Stimulated activated naive B cell treated with anti-CD40 and anti-IgM and Interleukin-4, amounts not matched to agents 10 μg/mL and 1 μg/mL and 100 μg/mL, for 72 hours (primary cell): ENCODE measurements around the gene TCF23.
"Not testable (repeated sequence)": the region's sequence is repeated elsewhere in the genome, so short reads cannot be mapped to it uniquely, and the experiment has no call there.

Experiments
- ATAC-seq, 2 donors: fragments of 150-1000 bp; cut with Tn5 transposase; replicated peaks; 2 replicates each; pipeline ENCODE4 v1.10.0; 2021; ENCODE audit warnings: moderate library complexity in 1 of 2
- DNase-seq: peaks from one replicate; pipeline ENCODE4 v3.0.0; 2021
- H3K27ac Mint-ChIP-seq: one replicate; pipeline ENCODE4 v1.8.0; 2022; ENCODE audit warnings: mild to moderate bottlenecking, mixed read lengths
- H3K27me3 Mint-ChIP-seq, 2 donors: one replicate each; pipeline ENCODE4 v1.8.0; 2022; ENCODE audit warnings: mixed read lengths in 2 of 2
- H3K36me3 Mint-ChIP-seq, 2 donors: one replicate each; pipeline ENCODE4 v1.8.0; 2022; ENCODE audit warnings: mixed read lengths in 2 of 2, mild to moderate bottlenecking in 1 of 2
- H3K4me1 Mint-ChIP-seq, 2 donors: one replicate each; pipeline ENCODE4 v1.8.0; 2022; ENCODE audit warnings: mixed read lengths in 2 of 2, mild to moderate bottlenecking in 1 of 2
- H3K4me3 Mint-ChIP-seq, 2 donors: one replicate each; pipeline ENCODE4 v1.8.0; 2022; ENCODE audit warnings: mild to moderate bottlenecking in 2 of 2, mixed read lengths in 2 of 2, moderate library complexity in 1 of 2
- H3K9me3 Mint-ChIP-seq, 2 donors: one replicate each; pipeline ENCODE4 v1.8.0; 2022; ENCODE audit warnings: mixed read lengths in 2 of 2, mild to moderate bottlenecking in 1 of 2

TCF23 gene

DNA sequence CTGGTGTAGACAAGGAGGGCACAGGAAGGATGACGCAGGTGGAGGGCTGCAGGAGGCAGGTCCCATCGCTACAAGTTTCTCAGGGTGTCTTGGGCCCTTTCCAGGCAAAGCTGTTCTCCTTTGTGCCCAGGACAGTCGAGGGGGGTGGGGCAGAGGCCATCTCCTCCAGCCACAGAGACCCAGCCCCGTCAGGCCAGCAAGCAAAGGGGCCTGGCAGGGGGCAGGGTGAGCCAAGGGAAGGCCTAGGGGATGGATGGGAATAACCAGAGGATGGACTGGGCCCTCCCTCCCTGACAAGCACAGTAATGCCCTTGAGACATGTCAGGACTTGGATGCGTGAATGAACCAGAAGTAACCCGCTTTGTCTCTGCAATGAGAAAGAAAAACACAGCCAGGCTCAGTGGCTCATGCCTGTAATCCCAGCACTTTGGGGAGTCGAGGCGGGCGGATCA, 6.3 kb downstream of the TCF23 start:
- no peaks in the 10 kb centered on the region for H3K36me3 Mint-ChIP-seq

DNA sequence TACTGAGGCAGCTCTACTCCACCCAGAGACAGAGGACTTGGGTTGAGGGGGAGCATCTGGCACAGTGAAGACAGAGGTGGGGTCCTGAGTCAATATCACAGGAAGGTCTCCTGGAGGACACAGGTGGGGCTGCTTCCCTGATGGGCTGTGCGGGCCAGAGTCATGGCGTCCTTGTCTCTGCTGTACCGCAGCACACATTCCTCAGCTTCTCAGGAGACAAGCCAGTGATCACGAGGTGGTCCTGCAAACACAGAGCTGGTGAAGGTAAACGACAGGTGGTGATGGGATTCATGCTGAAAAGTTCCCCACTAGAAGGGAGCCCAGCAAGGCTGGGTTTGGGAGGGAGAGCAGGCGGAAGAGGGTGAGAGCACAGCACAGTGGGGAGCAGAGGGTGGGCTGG, 9.7 kb downstream of the TCF23 start:
- Mint-ChIP-seq H3K9me3 (no peaks in the 10 kb centered on the region), H3K27ac (no peak overlapping the region), H3K27me3 (peaks cover 4 to 9% of the 10 kb centered on the region in 2 donors), H3K4me3 (no peak overlapping the region), H3K4me1 (peaks cover under 1 to 6% of the 10 kb centered on the region in 2 donors), H3K36me3 (no peaks in the 10 kb centered on the region)
- ATAC-seq (no peak), DNase-seq (no peak)

More for the DNA sequence above, 6.3 kb downstream of the TCF23 start:
- peaks cover 4 to 14% of the 10 kb centered on the region in 2 donors for H3K27me3 Mint-ChIP-seq
- no peak for DNase-seq
- H3K27ac Mint-ChIP-seq, result no peak overlapping the region
- peaks cover 7 to 9% of the 10 kb centered on the region in 2 donors for H3K4me1 Mint-ChIP-seq
- H3K9me3 Mint-ChIP-seq, result no peaks in the 10 kb centered on the region
- H3K4me3 Mint-ChIP-seq, result no peak overlapping the region
- ATAC-seq, result no peak

DNA sequence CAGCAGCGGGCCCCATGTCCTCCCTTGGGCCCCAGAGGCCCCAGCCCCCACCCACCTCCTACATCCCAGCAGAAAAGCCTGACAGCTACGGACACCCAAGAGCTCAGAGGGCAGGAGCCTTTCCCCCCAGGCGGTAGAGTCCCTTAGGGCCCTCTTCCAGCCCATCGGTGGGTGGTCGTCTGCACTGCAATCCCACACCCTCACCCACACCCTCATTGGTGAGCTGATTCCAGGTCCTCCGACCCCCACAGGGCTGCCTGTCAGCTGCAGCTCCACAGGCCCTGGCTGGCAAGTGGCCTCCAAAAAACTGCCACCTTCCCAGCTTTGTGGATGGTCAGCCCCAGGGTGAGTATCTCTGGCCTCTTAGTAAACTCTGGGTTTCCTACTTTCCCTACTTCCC, 10.5 kb downstream of the TCF23 start:
- H3K27ac Mint-ChIP-seq, result no peak overlapping the region
- ATAC-seq (no peak), DNase-seq (no peak)

DNA sequence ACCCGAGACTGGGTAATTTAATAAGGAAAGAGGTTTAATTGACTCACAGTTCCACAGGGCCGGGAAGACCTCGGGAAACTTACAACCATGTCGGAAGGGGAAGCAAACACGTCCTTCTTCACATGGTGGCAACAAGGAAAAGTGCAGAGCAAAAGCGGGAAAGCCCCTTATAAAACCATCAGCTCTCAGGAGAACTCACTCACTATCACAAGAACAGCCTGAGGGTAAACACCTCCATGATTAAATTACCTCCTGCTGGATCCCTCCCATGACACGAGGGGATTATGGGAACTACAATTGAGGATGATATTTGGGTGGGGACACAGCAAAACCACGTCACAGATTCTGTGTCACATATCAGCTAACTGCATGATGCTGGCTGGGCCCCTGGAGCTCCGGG, 11.4 kb downstream of the TCF23 start:
- H3K36me3 Mint-ChIP-seq, result no peaks in the 10 kb centered on the region
- H3K9me3 Mint-ChIP-seq, result no peaks in the 10 kb centered on the region
- H3K27me3 Mint-ChIP-seq, result peaks cover 4 to 9% of the 10 kb centered on the region in 2 donors
- ATAC-seq (no peak), DNase-seq (no peak)
- peaks cover 8 to 21% of the 10 kb centered on the region in 2 donors for H3K4me1 Mint-ChIP-seq
- peak overlapping the region in 1 of 2 donors; percentile 21 for H3K4me3 Mint-ChIP-seq
- H3K27ac Mint-ChIP-seq, result no peak overlapping the region

More for the DNA sequence above, 10.5 kb downstream of the TCF23 start:
- H3K4me3 Mint-ChIP-seq, result no peak overlapping the region
- H3K36me3 Mint-ChIP-seq, result no peaks in the 10 kb centered on the region
- H3K27me3 Mint-ChIP-seq, result peaks cover 4 to 9% of the 10 kb centered on the region in 2 donors
- no peaks in the 10 kb centered on the region for H3K9me3 Mint-ChIP-seq
- peaks cover 2 to 11% of the 10 kb centered on the region in 2 donors for H3K4me1 Mint-ChIP-seq

DNA sequence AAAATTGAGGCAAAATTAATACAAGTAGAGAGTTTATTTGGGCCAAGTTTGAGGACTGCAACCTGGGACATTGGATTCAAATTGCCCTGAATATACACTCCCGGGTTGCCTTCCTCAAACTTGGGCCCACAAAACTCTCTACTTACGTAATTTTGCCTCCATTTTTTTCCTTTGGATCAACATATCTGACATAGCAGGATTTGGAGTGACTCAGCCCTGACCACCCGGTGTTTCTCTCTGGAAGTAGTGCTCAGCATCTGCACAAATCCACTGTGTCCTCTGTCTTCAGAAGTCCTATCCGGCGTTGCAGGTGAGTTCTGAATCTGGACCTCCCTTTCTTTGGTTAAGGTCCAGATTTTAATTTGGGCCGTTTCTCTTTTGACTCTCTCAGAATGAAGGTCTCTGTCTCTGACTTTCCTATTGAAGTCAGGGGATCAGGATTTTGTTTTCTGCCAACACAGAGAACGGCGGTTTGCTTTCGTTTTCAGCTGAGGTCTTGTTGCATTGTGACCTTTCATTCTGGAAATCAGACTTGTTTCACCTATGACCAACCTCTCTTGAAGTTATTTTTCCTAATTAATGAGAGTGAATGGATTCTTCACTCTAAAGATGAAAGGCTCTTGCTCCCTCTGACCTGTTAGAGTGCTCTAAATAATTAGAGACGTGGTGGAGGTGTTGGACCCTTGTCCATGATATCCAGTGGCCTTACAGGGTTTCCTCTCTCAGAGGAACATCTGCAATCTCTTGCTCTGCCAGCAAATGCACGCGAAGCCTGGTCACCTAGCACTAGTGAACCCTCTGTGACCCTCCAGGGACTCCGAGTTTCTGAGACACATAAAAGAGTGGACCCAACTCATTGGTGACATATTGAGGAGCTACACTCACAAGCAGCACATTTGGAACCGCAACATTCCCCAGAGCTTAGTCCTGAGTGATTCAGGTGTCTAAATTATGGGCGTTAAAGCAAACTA, 13.6 kb downstream of the TCF23 start:
- DNase-seq (no peak), ATAC-seq (no peak)
- Mint-ChIP-seq H3K36me3 (no peaks in the 10 kb centered on the region), H3K27ac (no peak overlapping the region), H3K9me3 (no peaks in the 10 kb centered on the region), H3K4me3 (no peak overlapping the region), H3K27me3 (peaks cover 4 to 9% of the 10 kb centered on the region in 2 donors), H3K4me1 (peaks cover 11 to 25% of the 10 kb centered on the region in 2 donors)

DNA sequence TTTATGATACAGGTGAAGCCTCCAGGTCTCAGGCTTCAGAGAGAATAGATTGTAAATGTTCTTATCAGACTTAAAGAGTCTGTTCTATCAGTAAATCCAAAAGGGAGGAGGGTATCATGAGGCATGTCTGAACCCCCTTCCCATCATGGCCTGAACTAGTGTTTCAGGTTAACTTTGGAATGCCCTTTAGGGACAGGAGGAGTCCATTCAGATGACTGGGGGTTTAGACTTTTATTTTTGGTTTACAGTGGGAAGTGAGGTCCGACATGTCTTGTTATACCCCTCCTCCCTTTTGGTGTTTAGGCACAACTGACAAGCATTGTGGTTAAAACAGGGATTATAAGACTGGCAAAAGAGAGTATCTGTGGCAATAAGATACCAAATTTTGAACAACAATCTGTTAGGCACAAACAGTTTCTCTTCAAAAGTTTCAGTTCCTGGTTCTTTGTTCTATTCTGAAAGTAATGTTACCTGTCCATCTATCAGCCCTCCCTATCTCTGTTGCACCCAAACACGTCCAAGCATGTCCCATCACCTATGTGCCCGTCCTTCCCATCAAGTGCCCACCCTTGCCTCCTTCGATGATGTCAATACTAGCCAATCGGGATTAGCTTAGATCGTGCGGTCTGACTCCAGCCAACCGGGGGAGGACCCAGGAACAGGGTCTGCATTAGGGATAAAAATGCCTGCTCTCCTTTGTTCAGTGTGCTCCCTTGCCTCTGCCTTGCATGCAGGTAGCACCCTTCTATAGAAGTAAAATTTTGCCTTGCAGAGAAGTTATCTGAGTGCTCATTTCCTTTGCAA, 16.4 kb downstream of the TCF23 start:
- H3K9me3 Mint-ChIP-seq, result no peaks in the 10 kb centered on the region
- no peaks in the 10 kb centered on the region for H3K36me3 Mint-ChIP-seq
- H3K4me1 Mint-ChIP-seq, result peaks cover 11 to 31% of the 10 kb centered on the region in 2 donors
- no peaks in the 10 kb centered on the region for H3K27me3 Mint-ChIP-seq
- no peak overlapping the region for H3K4me3 Mint-ChIP-seq
- DNase-seq (no peak), ATAC-seq (peak; percentile 62 to 69)
- H3K27ac Mint-ChIP-seq, result peak overlapping the region; percentile 20

DNA sequence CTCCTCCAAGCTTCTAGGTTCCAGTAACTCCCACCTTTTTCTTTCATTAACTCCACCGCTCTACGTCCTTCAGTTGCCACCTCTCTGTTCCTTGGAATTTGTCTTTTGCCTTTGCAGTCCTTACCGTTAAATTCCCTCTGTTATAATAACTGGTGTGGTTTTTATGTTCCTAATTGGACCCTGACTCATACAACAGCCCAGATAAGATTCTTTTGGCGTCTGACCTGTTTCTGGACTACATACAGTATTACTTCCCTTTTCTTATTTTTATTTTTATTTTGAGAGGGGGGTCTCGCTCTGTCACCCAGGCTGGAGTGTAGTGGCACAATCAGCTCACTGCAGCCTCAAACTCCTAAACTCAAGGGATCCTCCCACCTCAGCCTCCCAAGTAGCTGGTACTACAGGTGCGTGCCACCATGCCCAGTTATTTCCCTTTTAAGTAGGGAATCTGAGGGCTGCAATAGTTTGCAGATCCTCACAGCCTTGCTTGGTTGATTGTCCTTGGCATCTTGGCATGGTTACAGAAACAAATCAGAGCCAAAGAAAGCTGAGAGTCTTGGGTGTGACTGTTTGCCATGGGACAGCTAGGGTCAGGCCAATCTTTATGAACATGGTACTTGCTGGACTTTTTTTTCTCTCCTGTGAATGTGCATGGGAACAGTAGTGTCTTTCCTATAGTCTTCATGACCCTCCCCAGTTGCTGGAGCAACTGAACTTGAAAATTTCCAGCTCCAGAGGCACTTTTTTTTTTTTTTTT, 22.0 kb downstream of the TCF23 start:
- H3K36me3 Mint-ChIP-seq, result no peaks in the 10 kb centered on the region

DNA sequence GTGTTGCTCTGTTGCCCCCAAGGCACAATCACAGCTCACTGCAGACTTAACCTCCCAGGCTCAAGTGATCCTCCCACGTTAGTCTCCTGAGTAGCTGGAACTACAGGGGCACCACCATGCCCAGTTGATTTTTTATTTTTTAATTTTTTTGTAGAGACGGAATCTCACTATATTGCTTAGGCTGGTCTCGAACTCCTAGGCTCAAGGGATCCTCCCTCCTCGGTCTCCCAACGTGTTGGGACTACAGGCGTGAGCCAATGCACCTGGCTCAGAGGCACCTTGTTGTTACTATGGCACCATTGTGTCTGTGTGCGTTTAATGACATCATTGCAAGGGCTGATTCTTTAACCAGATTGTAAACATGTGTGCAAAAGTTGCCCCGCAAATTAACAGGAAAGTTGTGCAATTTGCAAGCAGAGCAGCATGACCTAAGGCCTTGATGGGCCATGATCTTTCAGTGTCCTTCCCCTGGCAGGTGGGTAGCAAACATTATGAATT, 22.6 kb downstream of the TCF23 start:
- Mint-ChIP-seq H3K36me3 (no peaks in the 10 kb centered on the region), H3K4me1 (peaks cover 5 to 19% of the 10 kb centered on the region in 2 donors), H3K27me3 (peaks cover 0 to 2% of the 10 kb centered on the region in 2 donors), H3K4me3 (no peak overlapping the region), H3K9me3 (no peaks in the 10 kb centered on the region), H3K27ac (no peak overlapping the region)
- ATAC-seq, result no peak
- no peak for DNase-seq

More for the DNA sequence above, 22.0 kb downstream of the TCF23 start:
- H3K27me3 Mint-ChIP-seq, result no peaks in the 10 kb centered on the region
- H3K4me1 Mint-ChIP-seq, result peaks cover 5 to 19% of the 10 kb centered on the region in 2 donors
- no peaks in the 10 kb centered on the region for H3K9me3 Mint-ChIP-seq
- no peak overlapping the region for H3K27ac Mint-ChIP-seq
- no peak for DNase-seq
- peak; percentile 66 to 77 for ATAC-seq
- no peak overlapping the region for H3K4me3 Mint-ChIP-seq

DNA sequence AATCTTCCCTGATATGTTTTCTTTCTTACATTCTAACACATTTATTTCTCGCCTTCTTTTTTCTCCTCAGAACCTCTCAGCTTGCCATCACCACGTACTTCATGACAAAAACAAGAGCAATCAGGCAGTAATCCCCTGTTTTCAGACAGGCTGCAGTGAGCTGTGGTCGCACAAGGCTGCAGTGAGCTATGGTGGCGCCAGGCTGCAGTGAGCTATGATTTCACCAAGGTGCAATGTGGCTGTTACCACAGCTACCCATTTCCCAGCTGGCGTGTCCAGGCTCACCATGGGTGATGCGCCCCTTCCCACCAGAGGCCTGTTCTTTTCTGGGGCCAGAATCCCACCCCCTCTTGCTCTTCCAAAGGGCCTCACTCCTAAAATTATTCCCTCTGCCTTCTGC, 25.8 kb downstream of the TCF23 start:
- H3K27me3 Mint-ChIP-seq, result peaks cover 5 to 10% of the 10 kb centered on the region in 2 donors
- ATAC-seq (no peak), DNase-seq (no peak)
- H3K9me3 Mint-ChIP-seq, result no peaks in the 10 kb centered on the region
- no peak overlapping the region for H3K4me3 Mint-ChIP-seq
- H3K36me3 Mint-ChIP-seq, result no peaks in the 10 kb centered on the region
- H3K4me1 Mint-ChIP-seq, result peaks cover 5 to 18% of the 10 kb centered on the region in 2 donors
- H3K27ac Mint-ChIP-seq, result no peak overlapping the region

DNA sequence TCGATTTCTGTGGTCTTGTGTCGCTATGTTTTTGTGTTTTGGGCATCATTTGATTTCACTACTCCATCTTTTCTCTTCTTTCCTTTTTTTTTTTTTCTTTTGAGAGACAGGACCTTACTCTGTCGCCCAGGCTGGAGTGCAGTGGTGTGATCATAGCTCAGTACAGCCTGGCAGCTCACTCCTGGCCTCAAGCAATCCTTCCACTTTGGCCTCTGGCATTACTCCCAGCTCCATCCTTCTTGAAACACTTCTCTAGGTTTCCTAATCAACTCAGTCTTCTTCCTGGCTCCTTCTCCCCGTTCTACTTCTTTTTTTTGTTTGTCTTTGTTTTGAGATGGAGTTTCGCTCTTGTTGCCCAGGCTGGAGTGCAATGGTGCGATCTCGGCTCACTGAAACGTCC, 26.5 kb downstream of the TCF23 start:
- ATAC-seq (no peak), DNase-seq (no peak)
- no peak overlapping the region for H3K27ac Mint-ChIP-seq
- H3K36me3 Mint-ChIP-seq, result no peaks in the 10 kb centered on the region
- peaks cover 10 to 11% of the 10 kb centered on the region in 2 donors for H3K27me3 Mint-ChIP-seq
- H3K4me3 Mint-ChIP-seq, result no peak overlapping the region
- peaks cover 5 to 11% of the 10 kb centered on the region in 2 donors for H3K4me1 Mint-ChIP-seq
- H3K9me3 Mint-ChIP-seq, result no peaks in the 10 kb centered on the region

DNA sequence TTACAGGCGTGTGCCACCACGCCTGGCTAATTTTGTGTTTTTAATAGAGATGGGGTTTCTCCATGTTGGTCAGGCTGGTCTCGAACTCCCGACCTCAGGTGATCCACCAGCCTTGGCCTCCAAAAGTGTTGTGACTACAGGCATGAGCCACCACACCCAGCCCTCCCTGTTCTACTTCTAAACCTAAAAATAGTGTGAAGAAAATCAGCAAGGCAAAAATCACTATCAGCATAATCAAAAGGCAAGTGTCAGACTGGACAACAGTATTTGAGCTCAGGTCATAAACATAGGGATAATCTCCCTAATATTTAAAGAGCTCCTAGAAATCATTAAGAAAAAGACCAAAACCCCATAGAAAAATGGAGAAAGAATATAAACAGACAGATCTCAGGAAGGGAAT, 27.0 kb downstream of the TCF23 start:
- H3K4me1 Mint-ChIP-seq, H3K4me3 Mint-ChIP-seq, ATAC-seq, H3K9me3 Mint-ChIP-seq, H3K27ac Mint-ChIP-seq, DNase-seq, H3K36me3 Mint-ChIP-seq: not testable (repeated sequence)
- H3K27me3 Mint-ChIP-seq, result peaks cover 12 to 14% of the 10 kb centered on the region in 2 donors

DNA sequence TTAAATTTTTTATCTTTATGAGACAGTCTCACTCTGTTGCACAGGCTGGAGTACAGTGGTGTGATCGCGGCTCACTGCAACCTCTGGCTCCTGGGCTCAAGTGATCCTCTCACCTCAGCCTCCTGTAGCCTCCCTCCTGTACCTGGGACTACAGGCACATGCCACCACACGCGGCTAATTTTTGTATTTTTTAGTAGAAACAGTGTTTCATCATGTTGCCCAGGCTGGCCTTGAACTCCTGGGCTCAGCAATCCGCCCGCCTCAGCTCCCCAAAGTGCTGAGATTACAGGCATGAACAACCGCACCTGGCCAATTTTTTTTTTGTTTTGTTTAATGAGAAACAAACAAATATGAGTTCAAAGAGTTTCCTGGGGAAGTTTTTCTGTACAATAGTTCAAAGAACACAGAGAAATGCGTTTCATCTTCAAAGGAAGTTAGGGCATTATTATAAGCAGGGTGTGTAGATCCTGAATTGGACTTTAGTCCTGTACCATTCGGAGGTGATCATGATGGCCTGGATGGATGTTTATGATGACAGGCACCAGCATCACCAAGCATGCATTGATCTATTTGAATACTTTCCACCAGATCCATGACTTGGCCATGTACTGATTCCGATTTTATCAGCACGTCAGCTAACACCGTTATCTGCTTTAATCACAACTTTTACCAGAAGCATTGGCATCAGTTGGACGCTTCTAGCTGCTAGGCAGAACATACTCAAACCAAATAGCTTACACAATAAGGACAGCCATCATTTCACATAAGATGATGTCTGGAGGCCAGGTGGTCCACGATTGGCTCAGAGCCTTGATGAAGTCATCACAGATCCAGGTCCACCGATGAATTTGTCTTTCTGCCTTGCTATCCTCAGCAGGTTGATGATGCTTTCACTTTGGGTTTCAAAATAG, 28.9 kb downstream of the TCF23 start:
- Mint-ChIP-seq H3K4me3 (no peak overlapping the region), H3K36me3 (no peaks in the 10 kb centered on the region), H3K27me3 (peaks cover 27 to 32% of the 10 kb centered on the region in 2 donors), H3K4me1 (peaks cover 0 to under 1% of the 10 kb centered on the region in 2 donors), H3K9me3 (no peaks in the 10 kb centered on the region), H3K27ac (no peak overlapping the region)
- no peak for DNase-seq
- ATAC-seq, result no peak

DNA sequence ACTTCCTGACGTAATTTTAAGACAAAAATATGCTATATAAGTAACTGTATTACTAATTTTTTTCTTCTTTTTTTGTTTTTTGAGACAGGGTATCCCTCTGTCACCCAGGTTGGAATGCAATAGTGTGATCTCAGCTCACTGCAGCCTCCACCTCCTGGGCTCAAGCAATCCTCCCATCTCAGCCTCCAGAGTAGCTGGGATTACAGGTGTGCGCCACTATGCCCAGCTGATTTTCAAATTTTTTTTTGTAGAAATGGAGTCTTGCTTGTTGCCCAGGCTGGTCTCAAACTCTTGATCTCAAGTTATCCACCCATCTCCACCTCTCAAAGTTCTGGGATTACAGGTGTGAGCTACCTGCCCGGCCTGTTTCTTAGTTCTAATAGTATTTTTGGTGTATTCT, 29.7 kb downstream of the TCF23 start:
- H3K27me3 Mint-ChIP-seq, result peaks cover 27 to 37% of the 10 kb centered on the region in 2 donors
- no peaks in the 10 kb centered on the region for H3K4me1 Mint-ChIP-seq
- H3K27ac Mint-ChIP-seq, result no peak overlapping the region

More for the DNA sequence above, 29.7 kb downstream of the TCF23 start:
- ATAC-seq (no peak), DNase-seq (no peak)
- Mint-ChIP-seq H3K9me3 (no peaks in the 10 kb centered on the region), H3K36me3 (no peaks in the 10 kb centered on the region), H3K4me3 (no peak overlapping the region)
